Trophoblast cell (in vitro differentiated cells and primary cell): ENCODE data around the gene FBN1.

Source experiments
- DNase-seq, 2 donors: peaks; one replicate each; pipeline ENCODE4 v3.0.0-alpha.2; 2016
- H2AFZ ChIP-seq: 2 replicates; pipeline ENCODE4 v1.6.1; 2013; ENCODE audit warnings: low read length, moderate library complexity, mild to moderate bottlenecking; ENCODE audit not compliant: insufficient read depth, poor library complexity
- H2AK5ac ChIP-seq: 2 replicates; pipeline ENCODE4 v1.6.1; 2013; ENCODE audit warnings: mild to moderate bottlenecking, low read length
- H2BK120ac ChIP-seq: 2 replicates; pipeline ENCODE4 v1.6.1; 2013; ENCODE audit warnings: low read length, mild to moderate bottlenecking, moderate library complexity; ENCODE audit not compliant: insufficient read depth, poor library complexity
- H2BK12ac ChIP-seq: 2 replicates; pipeline ENCODE4 v1.6.1; 2013; ENCODE audit warnings: mild to moderate bottlenecking, low read length, moderate library complexity
- H2BK5ac ChIP-seq: 2 replicates; pipeline ENCODE4 v1.6.1; 2013; ENCODE audit warnings: low read length, low read depth, moderate library complexity, mild to moderate bottlenecking; ENCODE audit not compliant: poor library complexity
- H3K14ac ChIP-seq: 2 replicates; pipeline ENCODE4 v1.6.1; 2013; ENCODE audit warnings: mild to moderate bottlenecking, low read length
- H3K18ac ChIP-seq: 2 replicates; pipeline ENCODE4 v1.6.1; 2013; ENCODE audit warnings: mild to moderate bottlenecking, low read length
- H3K23ac ChIP-seq: 2 replicates; pipeline ENCODE4 v1.6.1; 2013; ENCODE audit warnings: low read length
- H3K27ac ChIP-seq: 2 replicates; pipeline ENCODE4 v1.5.1; 2013; ENCODE audit warnings: low read depth, mild to moderate bottlenecking, inconsistent platforms, low read length, moderate library complexity
- H3K27me3 ChIP-seq: 2 replicates; pipeline ENCODE4 v1.6.1; 2013; ENCODE audit warnings: inconsistent platforms, mild to moderate bottlenecking, low read length, moderate library complexity; ENCODE audit not compliant: insufficient read depth
- H3K36me3 ChIP-seq, 2 experiments: 1 replicate in 1 of 2; 2 replicates in 1 of 2; pipeline ENCODE4 v1.6.1; 2013; ENCODE audit warnings: low read length in 2 of 2, mild to moderate bottlenecking in 2 of 2, moderate library complexity in 1 of 2; ENCODE audit not compliant: insufficient read depth in 2 of 2, control insufficient read depth in 1 of 2
- H3K4ac ChIP-seq: 2 replicates; pipeline ENCODE4 v1.6.1; 2013; ENCODE audit warnings: low read depth, mild to moderate bottlenecking, low read length, moderate library complexity
- H3K4me1 ChIP-seq, 2 experiments: 1 replicate in 1 of 2; 2 replicates in 1 of 2; pipeline ENCODE4 v1.6.1; 2013; ENCODE audit warnings: low read length in 2 of 2, mild to moderate bottlenecking in 2 of 2, moderate library complexity in 1 of 2; ENCODE audit not compliant: insufficient read depth in 2 of 2, control insufficient read depth in 1 of 2
- H3K4me2 ChIP-seq: 2 replicates; pipeline ENCODE4 v1.6.1; 2013; ENCODE audit warnings: inconsistent platforms, mild to moderate bottlenecking, low read length, moderate library complexity
- H3K4me3 ChIP-seq: 2 replicates; pipeline ENCODE4 v1.5.1; 2013; ENCODE audit warnings: mild to moderate bottlenecking, low read depth, low read length, inconsistent platforms
- H3K79me1 ChIP-seq: one replicate; pipeline ENCODE4 v1.6.1; 2013; ENCODE audit warnings: low read length
- H3K79me2 ChIP-seq: 2 replicates; pipeline ENCODE4 v1.6.1; 2013; ENCODE audit warnings: low read length, mild to moderate bottlenecking; ENCODE audit not compliant: control insufficient read depth, insufficient read depth, poor library complexity
- H3K9ac ChIP-seq: 2 replicates; pipeline ENCODE4 v1.6.1; 2013; ENCODE audit warnings: mild to moderate bottlenecking, low read length
- H3K9me3 ChIP-seq: 2 replicates; pipeline ENCODE4 v1.6.1; 2013; ENCODE audit warnings: low read depth, mild to moderate bottlenecking, control low read depth, inconsistent platforms, low read length; ENCODE audit not compliant: insufficient read depth
- H4K12ac ChIP-seq: 2 replicates; pipeline ENCODE4 v1.6.1; 2013; ENCODE audit warnings: low read depth, mild to moderate bottlenecking, low read length, moderate library complexity
- H4K8ac ChIP-seq: 2 replicates; pipeline ENCODE4 v1.6.1; 2013; ENCODE audit warnings: low read depth, mild to moderate bottlenecking, low read length, moderate library complexity
- H4K91ac ChIP-seq: one replicate; pipeline ENCODE4 v1.6.1; 2013; ENCODE audit warnings: low read depth, mild to moderate bottlenecking, low read length, moderate library complexity
- WGBS: extraction: QIAGEN DNeasy Blood & Tissue Kit; methylation state at CpG from one replicate; pipeline ENCODE4 v1.1.7; 2013; ENCODE audit warnings: missing lambda C conversion rate; ENCODE audit not compliant: insufficient read length, insufficient coverage; ENCODE audit errors: extremely low coverage; 5-methylcytosine and 5-hydroxymethylcytosine counted together

FBN1 gene

DNA sequence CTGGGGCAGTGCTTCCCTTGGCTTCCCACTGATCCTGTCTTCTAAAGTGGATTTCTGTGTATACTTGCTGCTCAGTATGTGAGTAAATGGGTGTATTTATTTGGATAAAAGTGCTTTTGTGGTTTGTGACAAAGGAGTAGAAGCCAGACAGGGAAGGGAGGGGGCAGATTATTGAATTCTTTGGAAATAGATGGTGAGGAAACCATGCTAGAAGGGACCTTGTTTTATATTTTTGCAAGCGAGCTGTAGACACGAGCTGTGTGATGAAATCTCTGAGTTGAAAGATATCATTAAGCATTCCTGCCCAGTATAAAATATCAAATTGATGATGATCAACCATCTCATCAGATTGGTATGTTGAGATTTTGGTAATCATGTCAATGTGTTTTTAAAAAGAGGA lies 245.4 kb downstream of the FBN1 start:
- no peaks in the 10 kb centered on the region for H3K36me3 ChIP-seq
- no peak for DNase-seq
- no peak overlapping the region for H2BK12ac ChIP-seq
- no peaks in the 10 kb centered on the region for H3K9me3 ChIP-seq
- H3K4me1 ChIP-seq: no peaks in the 10 kb centered on the region
- H3K14ac ChIP-seq: no peak overlapping the region
- H2AFZ ChIP-seq: no peak overlapping the region
- no peak overlapping the region for H4K8ac ChIP-seq
- H3K27ac ChIP-seq: no peak overlapping the region
- no peak overlapping the region for H4K91ac ChIP-seq
- H2BK120ac ChIP-seq: no peak overlapping the region
- WGBS: no CpG with 5 or more reads among the region's 2 CpGs
- no peaks in the 10 kb centered on the region for H3K79me1 ChIP-seq
- no peak overlapping the region for H4K12ac ChIP-seq
- no peak overlapping the region for H3K4me3 ChIP-seq
- no peak overlapping the region for H3K23ac ChIP-seq
- no peak overlapping the region for H3K18ac ChIP-seq
- H3K27me3 ChIP-seq: no peaks in the 10 kb centered on the region
- no peak overlapping the region for H2AK5ac ChIP-seq
- no peak overlapping the region for H3K9ac ChIP-seq
- no peak overlapping the region for H2BK5ac ChIP-seq
- H3K79me2 ChIP-seq: no peaks in the 10 kb centered on the region
- H3K4me2 ChIP-seq: no peak overlapping the region
- no peak overlapping the region for H3K4ac ChIP-seq

DNA sequence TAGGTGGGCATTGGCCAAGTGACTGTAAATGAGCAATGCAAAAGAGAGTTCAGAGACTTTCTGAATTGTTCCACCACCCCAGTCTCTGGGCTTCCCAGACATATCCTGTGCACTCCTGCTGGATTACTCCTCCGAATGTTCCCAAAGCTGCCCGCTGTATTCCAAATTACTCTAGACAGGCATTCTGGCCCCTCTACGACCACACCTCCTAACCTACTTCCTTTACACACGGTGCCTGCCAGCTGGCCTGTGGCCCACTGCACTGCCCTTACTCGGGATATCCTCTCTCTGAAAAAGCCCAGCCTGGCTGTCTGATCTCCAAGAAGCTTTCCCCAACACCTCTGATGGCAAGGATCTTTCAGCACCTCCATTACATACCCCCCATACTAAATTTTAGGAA lies 247.7 kb downstream of the FBN1 start:
- no CpG with 5 or more reads among the region's 5 CpGs for WGBS
- Histone ChIP-seq H3K18ac (no peak overlapping the region), H3K27me3 (no peaks in the 10 kb centered on the region), H4K8ac (no peak overlapping the region), H2BK5ac (no peak overlapping the region), H3K9me3 (peaks cover 1% of the 10 kb centered on the region), H3K9ac (no peak overlapping the region), H3K4me3 (no peak overlapping the region), H3K14ac (no peak overlapping the region), H3K4me1 (no peaks in the 10 kb centered on the region), H3K27ac (no peak overlapping the region), H4K91ac (no peak overlapping the region), H3K36me3 (no peaks in the 10 kb centered on the region), H3K79me1 (no peaks in the 10 kb centered on the region), H4K12ac (no peak overlapping the region), H3K79me2 (no peaks in the 10 kb centered on the region), H2BK120ac (no peak overlapping the region), H2BK12ac (no peak overlapping the region), H3K4me2 (no peak overlapping the region), H3K23ac (no peak overlapping the region), H3K4ac (no peak overlapping the region), H2AK5ac (no peak overlapping the region), H2AFZ (no peak overlapping the region)
- DNase-seq: no peak

GRCh38 chr15:48396020-48396419 lies 249.5 kb downstream of the FBN1 start:
- Histone ChIP-seq H2BK5ac (no peak overlapping the region), H4K8ac (no peak overlapping the region), H4K91ac (no peak overlapping the region), H3K18ac (no peak overlapping the region), H3K4me3 (no peak overlapping the region), H4K12ac (no peak overlapping the region), H2AFZ (no peak overlapping the region), H3K4me2 (no peak overlapping the region), H3K9ac (no peak overlapping the region), H3K79me2 (no peaks in the 10 kb centered on the region), H2BK120ac (no peak overlapping the region), H3K27me3 (no peaks in the 10 kb centered on the region), H3K27ac (no peak overlapping the region), H3K36me3 (no peaks in the 10 kb centered on the region), H3K4ac (no peak overlapping the region), H2BK12ac (no peak overlapping the region), H2AK5ac (no peak overlapping the region), H3K23ac (no peak overlapping the region), H3K9me3 (peaks cover 1% of the 10 kb centered on the region), H3K4me1 (no peaks in the 10 kb centered on the region), H3K79me1 (no peaks in the 10 kb centered on the region), H3K14ac (no peak overlapping the region)
- no peak for DNase-seq
- WGBS: no CpG with 5 or more reads among the region's 5 CpGs

GRCh38 chr15:48395521-48396011 lies 249.9 kb downstream of the FBN1 start:
- Histone ChIP-seq H4K91ac (no peak overlapping the region), H3K23ac (no peak overlapping the region), H3K9me3 (peaks cover 1% of the 10 kb centered on the region), H3K27ac (no peak overlapping the region), H3K27me3 (no peaks in the 10 kb centered on the region), H3K36me3 (no peaks in the 10 kb centered on the region), H3K18ac (no peak overlapping the region), H3K4ac (no peak overlapping the region), H2BK12ac (no peak overlapping the region), H2BK5ac (no peak overlapping the region), H3K14ac (no peak overlapping the region), H4K12ac (no peak overlapping the region), H2BK120ac (no peak overlapping the region), H3K79me1 (no peaks in the 10 kb centered on the region), H2AFZ (no peak overlapping the region), H2AK5ac (no peak overlapping the region), H3K9ac (no peak overlapping the region), H3K4me1 (no peaks in the 10 kb centered on the region), H4K8ac (no peak overlapping the region), H3K79me2 (no peaks in the 10 kb centered on the region), H3K4me3 (no peak overlapping the region), H3K4me2 (no peak overlapping the region)
- no peak for DNase-seq
- WGBS: no CpG with 5 or more reads among the region's 5 CpGs
